HEK293 (cell line): Measurements from ENCODE around the gene KBTBD2.

Source experiments
- CTCF ChIA-PET: fragments of 350-600 bp; formaldehyde crosslinking; extraction: SDS; loops from one replicate; lab custom pipeline; 2021; ENCODE audit warnings: antibody characterized with exemption; lab: Yijun Ruan, JAX
- POLR2A ChIA-PET: fragments of 300-600 bp; formaldehyde crosslinking; extraction: SDS; loops from one replicate; lab custom pipeline; 2020; ENCODE audit warnings: antibody characterized with exemption, inconsistent platforms; lab: Yijun Ruan, JAX
- H3K27ac ChIP-seq: fragments of 200-500 bp; sonication (Bioruptor generic); 2 replicates; pipeline ENCODE4 v1.5.1; 2014; ENCODE audit warnings: low read depth, low read length, control low read depth, inconsistent platforms; ENCODE audit errors: extremely low read depth
- H3K36me3 ChIP-seq, 2 experiments: fragments of 200-500 bp in 1 of 2; sonication (Bioruptor generic) in 1 of 2; 1 replicate in 1 of 2; 2 replicates in 1 of 2; pipeline ENCODE4 v1.5.1; 2014 to 2017; ENCODE audit warnings: inconsistent platforms in 2 of 2, low read length in 2 of 2; ENCODE audit not compliant: control insufficient read depth in 2 of 2, insufficient read depth in 1 of 2
- H3K4me1 ChIP-seq: fragments of 200-500 bp; sonication (Bioruptor generic); 2 replicates; pipeline ENCODE4 v1.5.1; 2014; ENCODE audit warnings: mild to moderate bottlenecking, low read length, inconsistent platforms; ENCODE audit not compliant: control insufficient read depth, insufficient read depth
- H3K4me3 ChIP-seq: 2 replicates; pipeline ENCODE4 v1.5.1; 2011; ENCODE audit warnings: low read depth, mild to moderate bottlenecking, control low read depth, low read length, moderate library complexity
- H3K9me3 ChIP-seq: fragments of 200-500 bp; sonication (Bioruptor generic); 2 replicates; pipeline ENCODE4 v1.5.1; 2014; ENCODE audit warnings: low read depth, low read length, inconsistent platforms; ENCODE audit not compliant: control insufficient read depth, insufficient read depth
- CTCF ChIP-seq: fragments of 450-650 bp; formaldehyde crosslinking; IDR thresholded peaks from 2 replicates; pipeline ENCODE4 v1.5.1; 2016; ENCODE audit warnings: missing biosample characterization, missing genetic modification characterization
- PRDM6 ChIP-seq: fragments of 450-650 bp; formaldehyde crosslinking; IDR thresholded peaks from 2 replicates; pipeline ENCODE4 v1.5.1; 2017; ENCODE audit warnings: missing biosample characterization, missing genetic modification characterization
- SETDB1 ChIP-seq: IDR thresholded peaks from one replicate; pipeline ENCODE4 v1.6.1; 2017; ENCODE audit warnings: mild to moderate bottlenecking, low read length, moderate library complexity, mixed read lengths; ENCODE audit not compliant: insufficient read length
- SP3 ChIP-seq: fragments of 450-650 bp; formaldehyde crosslinking; IDR thresholded peaks from 2 replicates; pipeline ENCODE4 v1.5.1; 2016; ENCODE audit warnings: missing biosample characterization, missing genetic modification characterization
- TRIM28 ChIP-seq: IDR thresholded peaks from 2 replicates; pipeline ENCODE4 v1.6.1; 2011; ENCODE audit warnings: low read length, control low read depth, borderline replicate concordance
- WT1 ChIP-seq: fragments of 450-650 bp; formaldehyde crosslinking; IDR thresholded peaks from 2 replicates; pipeline ENCODE4 v1.5.1; 2016; ENCODE audit warnings: missing biosample characterization, missing genetic modification characterization
- YY1 ChIP-seq: fragments of 450-650 bp; formaldehyde crosslinking; IDR thresholded peaks from 2 replicates; pipeline ENCODE4 v1.5.1; 2018; ENCODE audit warnings: missing biosample characterization, missing genetic modification characterization
- ZBTB44 ChIP-seq: fragments of 450-650 bp; IDR thresholded peaks from 2 replicates; pipeline ENCODE4 v1.5.1; 2018; ENCODE audit warnings: missing biosample characterization, mild to moderate bottlenecking, missing genetic modification characterization
- ZFHX2 ChIP-seq: fragments of 450-650 bp; formaldehyde crosslinking; conservative IDR thresholded peaks from 2 replicates; pipeline ENCODE4 v1.5.1; 2016; ENCODE audit warnings: missing biosample characterization, missing genetic modification characterization
- ZFP69B ChIP-seq: fragments of 450-650 bp; formaldehyde crosslinking; IDR thresholded peaks from 2 replicates; pipeline ENCODE4 v1.5.1; 2016; ENCODE audit warnings: missing biosample characterization, missing genetic modification characterization
- ZNF121 ChIP-seq: fragments of 450-650 bp; formaldehyde crosslinking; IDR thresholded peaks from 2 replicates; pipeline ENCODE4 v1.5.1; 2016; ENCODE audit warnings: missing biosample characterization, missing genetic modification characterization
- ZNF146 ChIP-seq: fragments of 450-650 bp; formaldehyde crosslinking; IDR thresholded peaks from 2 replicates; pipeline ENCODE4 v1.5.1; 2016; ENCODE audit warnings: missing biosample characterization, missing genetic modification characterization
- ZNF18 ChIP-seq: fragments of 450-650 bp; formaldehyde crosslinking; IDR thresholded peaks from 2 replicates; pipeline ENCODE4 v1.5.1; 2016; ENCODE audit warnings: missing biosample characterization, missing genetic modification characterization
- ZNF19 ChIP-seq: fragments of 450-650 bp; formaldehyde crosslinking; IDR thresholded peaks from 2 replicates; pipeline ENCODE4; 2016; ENCODE audit warnings: missing biosample characterization, missing genetic modification characterization, low read depth
- ZNF221 ChIP-seq: fragments of 450-650 bp; formaldehyde crosslinking; IDR thresholded peaks from 2 replicates; pipeline ENCODE4 v1.5.1; 2017; ENCODE audit warnings: missing biosample characterization, missing genetic modification characterization, borderline replicate concordance
- ZNF280C ChIP-seq: fragments of 450-650 bp; formaldehyde crosslinking; IDR thresholded peaks from 2 replicates; pipeline ENCODE4 v1.5.1; 2016; ENCODE audit warnings: missing biosample characterization, missing genetic modification characterization
- ZNF341 ChIP-seq: fragments of 450-650 bp; formaldehyde crosslinking; IDR thresholded peaks from 2 replicates; pipeline ENCODE4; 2016; ENCODE audit warnings: low read depth, missing biosample characterization, missing genetic modification characterization
- ZNF362 ChIP-seq: fragments of 450-650 bp; formaldehyde crosslinking; IDR thresholded peaks from 2 replicates; pipeline ENCODE4 v1.5.1; 2016; ENCODE audit warnings: missing biosample characterization, missing genetic modification characterization
- ZNF473 ChIP-seq: fragments of 450-650 bp; formaldehyde crosslinking; IDR thresholded peaks from 2 replicates; pipeline ENCODE4 v1.5.1; 2017; ENCODE audit warnings: missing biosample characterization, missing genetic modification characterization
- ZNF510 ChIP-seq: fragments of 450-650 bp; formaldehyde crosslinking; IDR thresholded peaks from 2 replicates; pipeline ENCODE4 v1.5.1; 2018; ENCODE audit warnings: mild to moderate bottlenecking, missing genetic modification characterization, missing biosample characterization; ENCODE audit not compliant: insufficient replicate concordance
- ZNF513 ChIP-seq: fragments of 450-650 bp; IDR thresholded peaks from 2 replicates; pipeline ENCODE4 v1.5.1; 2018; ENCODE audit warnings: missing biosample characterization, missing genetic modification characterization
- ZNF560 ChIP-seq: fragments of 450-650 bp; formaldehyde crosslinking; IDR thresholded peaks from 2 replicates; pipeline ENCODE4 v1.5.1; 2017; ENCODE audit warnings: missing biosample characterization, missing genetic modification characterization, borderline replicate concordance
- ZNF658 ChIP-seq: fragments of 450-650 bp; formaldehyde crosslinking; IDR thresholded peaks from 2 replicates; pipeline ENCODE4; 2016; ENCODE audit warnings: missing biosample characterization, missing genetic modification characterization
- ZNF768 ChIP-seq: fragments of 450-650 bp; formaldehyde crosslinking; IDR thresholded peaks from 2 replicates; pipeline ENCODE4 v1.5.1; 2018; ENCODE audit warnings: missing biosample characterization, mild to moderate bottlenecking, missing genetic modification characterization

Gene KBTBD2

GRCh38 chr7:32935558-32935957 lies 44.0 kb upstream of the KBTBD2 start:
- CTCF ChIA-PET: no interaction called here
- Histone ChIP-seq H3K36me3 (peaks cover 20 to 21% of the 10 kb centered on the region in 2 experiments; a peak in 2 of 3 replicates), H3K9me3 (no peaks in the 10 kb centered on the region), H3K27ac (no peak overlapping the region), H3K4me3 (no peak overlapping the region), H3K4me1 (peaks cover 13% of the 10 kb centered on the region)
- no peak for TF ChIP-seq CTCF (tag by site-specific recombination)
- no peak for TF ChIP-seq PRDM6
- TF ChIP-seq ZNF121 (tag by site-specific recombination): no peak
- no peak for TF ChIP-seq WT1
- TF ChIP-seq ZNF510 (tag by site-specific recombination): no peak
- no peak for TF ChIP-seq ZNF341 (tag by site-specific recombination)
- TF ChIP-seq ZNF18 (tag by site-specific recombination): no peak
- no peak for TF ChIP-seq ZNF19 (tag by site-specific recombination)
- TF ChIP-seq ZFHX2 (tag by site-specific recombination): no peak
- POLR2A ChIA-PET: no interaction called here

- no peak for TF ChIP-seq ZNF560 (tag by site-specific recombination)
- TF ChIP-seq SP3 (tag by site-specific recombination): no peak
- TF ChIP-seq ZFP69B: no peak
- TF ChIP-seq ZNF146 (tag by site-specific recombination): no peak
- no peak for TF ChIP-seq SETDB1
- TF ChIP-seq ZNF362: no peak
- no peak for TF ChIP-seq ZNF768 (tag by site-specific recombination)
- no peak for TF ChIP-seq ZNF280C
- TF ChIP-seq TRIM28: no peak
- no peak for TF ChIP-seq YY1
- TF ChIP-seq ZNF221 (tag by site-specific recombination): no peak
- no peak for TF ChIP-seq ZNF510 (tag by site-specific recombination)
- TF ChIP-seq ZNF473 (tag by site-specific recombination): no peak
- no peak for TF ChIP-seq ZNF513 (tag by site-specific recombination)
- TF ChIP-seq ZBTB44 (tag by site-specific recombination): no peak
- TF ChIP-seq ZNF658: no peak
- ChIA-PET POLR2A (no interaction called here), CTCF (no interaction called here)
Measured at GRCh38 chr7:32930378-32930777, 38.8 kb upstream of the KBTBD2 start.

More at GRCh38 chr7:32930378-32930777, 38.8 kb upstream of the KBTBD2 start:
- H3K4me3 ChIP-seq: no peak overlapping the region
- no peak overlapping the region for H3K27ac ChIP-seq
- H3K4me1 ChIP-seq: no peaks in the 10 kb centered on the region
- H3K9me3 ChIP-seq: no peaks in the 10 kb centered on the region
- peaks cover 25 to 47% of the 10 kb centered on the region in 2 experiments; a peak in 2 of 3 replicates for H3K36me3 ChIP-seq
